GM19023 (cell line): ENCODE measurements around the gene PURB.
"Not testable (repeated sequence)": the region's sequence is repeated elsewhere in the genome, so short reads cannot be mapped to it uniquely, and the experiment has no call there.

ENCODE experiments used
- ATAC-seq: cut with Tn5 transposase; IDR thresholded peaks from one replicate; pipeline ENCODE4 v1.9.1; 2021; ENCODE audit warnings: mild to moderate bottlenecking, moderate library complexity; ENCODE audit not compliant: unreplicated experiment

PURB gene

DNA sequence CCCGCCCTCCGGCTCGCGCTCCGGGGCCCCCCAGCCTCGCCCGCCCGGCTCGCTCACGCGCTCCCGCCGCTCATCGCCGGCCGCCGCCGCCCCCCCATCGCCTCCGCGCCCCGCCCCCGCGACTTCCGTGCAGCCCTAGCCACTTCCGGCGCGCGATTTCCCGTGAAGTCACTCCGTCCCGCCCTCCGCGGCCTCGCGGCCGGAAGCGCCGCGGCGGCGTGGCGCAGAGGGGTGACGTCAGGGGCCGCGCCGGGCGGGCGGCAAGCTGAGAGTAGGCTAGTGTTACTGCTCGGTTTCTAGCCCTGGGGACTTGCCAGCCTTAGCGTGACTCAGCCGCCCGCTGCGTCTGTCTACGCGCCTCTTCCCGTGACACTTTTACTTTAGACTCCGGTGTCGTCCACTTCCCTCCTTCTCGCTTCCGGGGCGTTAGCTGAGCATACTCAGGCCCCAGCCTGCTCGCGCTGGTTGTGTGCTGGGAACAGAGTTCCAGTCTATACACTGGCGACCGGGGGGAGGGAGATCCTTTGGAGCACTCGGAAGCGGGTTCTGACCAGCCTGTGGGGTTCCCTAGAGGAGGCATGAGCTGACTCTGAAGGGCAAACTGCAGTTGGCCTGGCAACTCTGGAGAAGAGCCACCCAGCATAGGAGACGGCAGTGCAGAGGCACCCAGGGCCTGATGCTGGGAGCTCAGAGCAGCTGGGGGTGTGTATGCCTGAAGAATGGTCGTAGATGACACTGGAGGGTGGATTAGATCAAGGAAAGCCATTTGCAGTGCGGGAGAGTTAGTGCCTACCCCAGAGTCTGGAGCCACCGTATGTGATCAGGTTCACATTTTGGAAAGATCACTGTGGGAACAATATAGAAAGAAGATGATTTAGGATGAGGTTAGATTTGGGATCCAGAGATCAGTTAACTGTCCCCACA is at the start of gene PURB:
Gene PURB (minus strand): TSS at position 137 of the 924 bp plus-strand sequence. CDS start 182 bp downstream, outside the sequence.
- ATAC-seq: peak; percentile 85

DNA sequence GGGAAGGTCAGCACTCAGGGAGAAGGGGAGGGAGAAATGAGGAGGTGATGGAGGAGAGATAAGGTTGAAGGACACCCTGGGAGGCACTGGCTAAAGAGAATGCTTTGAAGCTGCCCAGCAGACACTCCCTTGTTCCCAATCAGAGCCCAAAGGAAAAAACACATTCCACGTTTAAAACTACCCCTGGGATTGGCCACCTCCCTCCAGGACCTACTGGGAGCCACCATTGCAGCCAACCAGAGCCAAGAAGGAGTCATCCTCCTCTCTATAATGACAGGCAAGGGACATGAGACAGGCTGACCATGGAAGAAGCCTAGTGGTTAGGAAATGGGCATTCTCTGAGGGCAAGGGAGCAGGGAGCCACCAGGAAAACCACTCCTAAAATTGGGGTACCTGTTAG is 49.7 kb upstream of the PURB start:
- no peak for ATAC-seq

DNA sequence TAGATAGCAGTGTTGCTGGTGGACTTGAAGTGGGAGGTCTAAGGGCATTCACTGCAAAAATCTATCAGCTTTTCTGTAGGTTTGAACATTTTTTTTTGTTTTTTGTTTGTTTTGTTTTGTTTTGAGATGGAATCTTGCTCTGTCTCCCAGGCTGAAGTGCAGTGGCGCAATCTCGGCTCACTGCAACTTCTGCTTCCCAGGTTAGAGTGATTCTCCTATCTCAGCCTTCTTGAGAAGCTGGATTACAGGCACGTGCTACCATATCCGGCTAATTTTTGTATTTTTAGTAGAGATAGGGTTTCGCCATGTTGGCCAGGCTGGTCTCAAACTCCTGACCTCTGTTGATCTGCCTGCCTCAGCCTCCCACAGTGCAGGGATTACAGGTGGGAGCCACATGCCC is 49.2 kb upstream of the PURB start:
- ATAC-seq: not testable (repeated sequence)

DNA sequence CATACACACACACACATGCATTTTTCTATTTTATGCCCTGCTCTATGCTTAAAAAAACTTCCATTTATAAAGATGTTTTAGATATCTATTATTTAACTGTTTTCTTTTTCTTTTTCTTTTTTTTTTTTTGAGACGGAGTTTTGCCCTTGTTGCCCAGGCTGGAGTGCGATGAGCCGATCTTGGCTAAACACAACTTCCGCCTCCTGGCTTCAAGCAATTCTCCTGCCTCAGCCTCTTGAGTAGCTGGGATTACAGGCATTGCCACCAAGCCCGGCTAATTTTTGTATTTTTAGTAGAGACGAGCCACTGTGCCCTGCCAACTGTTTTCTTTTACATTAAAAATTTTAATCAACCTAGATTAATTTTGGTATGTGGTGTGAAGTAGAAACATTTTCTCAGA is 45.6 kb upstream of the PURB start:
- no peak for ATAC-seq

GRCh38 chr7:44922351-44922694 is 37.0 kb upstream of the PURB start:
- ATAC-seq: no peak

- peak; percentile 91 for ATAC-seq
Observed at GRCh38 chr7:44921607-44922350, 36.4 kb upstream of the PURB start.

DNA sequence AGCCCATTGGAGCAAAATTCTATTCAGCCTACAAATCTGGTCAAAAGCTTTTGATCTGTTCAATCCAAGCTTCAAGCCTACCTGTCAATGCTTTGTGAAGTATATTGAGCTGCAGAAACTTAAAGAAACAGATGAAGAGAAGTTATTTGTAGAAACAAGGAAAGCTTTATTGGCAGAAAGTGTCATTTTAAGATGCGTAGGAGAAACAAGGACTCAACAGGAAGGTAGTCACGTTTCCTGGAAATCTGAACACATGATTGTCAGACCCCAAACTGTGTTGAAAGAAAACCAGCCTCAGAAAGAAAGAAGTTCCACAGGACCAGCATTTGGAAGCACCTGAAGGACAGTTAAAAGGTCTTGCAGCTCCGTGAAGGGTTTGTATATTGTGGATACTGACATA is 34.8 kb upstream of the PURB start:
- no peak for ATAC-seq

GRCh38 chr7:44918029-44918428 is 32.7 kb upstream of the PURB start:
- ATAC-seq: no peak

GRCh38 chr7:44917465-44917864 is 32.1 kb upstream of the PURB start:
- no peak for ATAC-seq

DNA sequence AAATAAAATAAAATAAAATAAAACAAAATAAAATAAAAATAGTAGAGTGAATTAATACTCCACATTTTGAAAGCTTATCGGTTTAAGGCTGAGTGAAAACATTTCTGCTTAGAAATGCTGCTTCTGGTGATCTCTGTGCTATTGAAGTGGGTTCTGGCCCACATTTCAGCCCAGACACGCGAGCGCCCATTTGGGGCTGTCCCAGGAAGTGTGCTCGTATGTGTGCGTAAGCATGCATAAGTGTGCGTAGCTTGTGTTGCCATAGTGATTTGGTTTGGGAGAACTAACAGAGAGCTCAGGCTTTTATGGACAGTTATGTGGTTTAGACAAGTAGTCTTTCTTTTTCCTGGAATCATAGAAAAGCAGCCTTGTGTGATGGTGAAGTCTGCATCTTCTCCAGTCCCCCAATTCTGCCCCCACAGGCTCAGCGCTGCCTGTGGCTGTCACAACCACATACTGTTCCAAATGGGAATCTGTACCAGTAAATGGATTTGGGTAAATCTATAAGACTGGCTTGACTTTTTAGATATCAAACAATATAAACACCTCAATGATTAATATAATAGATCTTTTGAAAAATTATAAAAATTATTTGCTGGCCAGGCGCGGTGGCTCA is 29.8 kb upstream of the PURB start:
- ATAC-seq: peak; percentile 76

DNA sequence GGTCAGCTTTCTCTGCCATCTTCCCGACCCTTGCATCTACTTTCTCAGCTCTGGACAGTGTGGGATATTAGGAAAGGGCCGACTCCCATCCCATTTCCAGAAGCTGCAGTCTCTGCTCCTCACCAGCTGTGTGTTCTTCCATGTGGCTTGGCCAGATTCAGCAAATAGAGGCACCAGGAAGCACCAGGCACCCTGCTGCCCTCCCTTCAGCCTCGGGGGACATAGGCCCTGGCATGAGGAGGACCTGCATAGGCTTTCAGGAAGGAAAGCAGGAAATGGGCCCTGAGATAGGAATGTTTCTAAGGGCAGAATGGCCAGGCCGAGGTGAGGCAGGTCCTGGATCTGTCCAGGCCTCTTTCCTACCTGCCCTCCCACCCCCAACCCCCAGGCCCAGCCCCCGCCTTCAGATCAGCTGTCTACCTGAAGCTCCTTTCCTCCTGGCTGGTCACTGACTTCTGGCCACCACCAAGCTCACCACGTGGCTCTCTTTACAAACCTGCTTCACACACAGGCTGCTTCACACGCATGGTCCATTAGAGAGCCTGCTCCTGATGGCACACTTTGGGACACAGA is 27.5 kb upstream of the PURB start:
- no peak for ATAC-seq

GRCh38 chr7:44911911-44912310 is 26.6 kb upstream of the PURB start:
- no peak for ATAC-seq

- ATAC-seq: no peak
Observed at GRCh38 chr7:44909596-44910389, 24.5 kb upstream of the PURB start.

GRCh38 chr7:44906965-44907364 is 21.6 kb upstream of the PURB start:
- ATAC-seq: no peak

DNA sequence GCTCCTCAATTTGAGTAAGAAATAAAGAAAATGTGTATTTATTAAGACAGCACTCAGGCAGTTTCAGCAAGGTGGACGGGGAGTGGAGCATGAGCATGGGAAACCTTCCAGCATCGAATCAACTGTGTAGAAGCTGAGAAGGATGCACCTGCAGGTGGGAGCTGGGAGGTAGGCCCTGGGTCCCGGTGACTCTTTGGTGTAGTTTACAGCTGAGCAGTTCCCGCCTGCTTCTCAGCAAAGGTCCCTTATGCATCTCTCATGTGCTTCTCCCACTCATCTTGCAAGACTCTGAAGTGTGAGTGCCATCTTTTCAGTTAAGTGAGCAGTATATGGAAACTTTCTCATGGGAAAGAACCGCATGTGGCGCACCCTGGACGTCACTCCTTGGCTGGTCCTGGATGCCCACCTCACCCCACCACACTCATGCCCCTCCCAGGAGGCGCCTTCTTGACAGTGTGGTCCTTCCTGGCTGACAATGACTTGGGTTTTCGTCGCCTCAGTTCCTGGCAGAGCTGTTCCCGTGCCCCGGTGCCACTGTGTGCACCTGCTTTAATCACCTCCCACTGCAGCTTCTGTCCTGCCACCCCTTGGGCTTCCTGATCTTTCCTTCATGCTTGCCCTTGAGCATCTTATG is 19.8 kb upstream of the PURB start:
- ATAC-seq: no peak

GRCh38 chr7:44899443-44899842 is 14.1 kb upstream of the PURB start:
- ATAC-seq: no peak

DNA sequence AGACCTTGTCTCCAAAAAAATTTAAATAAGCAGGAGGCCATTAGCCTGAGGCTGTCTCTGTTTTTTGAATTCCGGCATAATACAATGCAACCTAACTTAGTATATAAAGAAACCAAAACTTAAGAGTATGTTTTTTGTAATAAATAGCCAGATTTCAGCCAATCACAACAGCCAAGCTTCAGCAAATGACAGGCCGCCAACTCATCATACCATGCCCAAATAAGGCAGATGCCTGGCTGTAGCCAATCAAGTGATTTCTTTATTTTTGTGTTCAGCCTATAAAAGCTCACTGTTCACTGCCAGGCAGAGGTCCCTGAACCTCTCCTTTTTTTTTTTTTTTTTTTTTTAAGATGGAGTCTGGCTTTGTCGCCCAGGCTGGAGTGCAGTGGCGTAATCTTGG is 12.7 kb upstream of the PURB start:
- ATAC-seq: no peak

DNA sequence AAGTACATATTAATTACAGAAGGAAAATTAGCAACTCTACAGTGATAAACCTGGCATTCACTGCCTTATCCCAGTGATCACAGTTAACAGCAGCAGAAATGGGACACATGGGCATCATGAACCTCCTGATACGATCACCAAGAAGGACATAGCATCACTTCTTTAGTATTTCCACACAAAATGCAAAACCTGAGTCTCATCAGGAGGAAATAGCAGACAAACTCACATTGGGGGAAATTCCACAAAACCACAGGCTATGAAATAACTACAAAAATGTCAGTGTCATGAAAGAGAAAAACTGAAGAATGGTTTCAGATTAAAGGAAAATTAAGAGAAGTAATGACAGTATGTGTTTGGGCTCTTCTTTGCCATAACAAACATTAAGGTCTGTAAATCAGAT is 12.0 kb upstream of the PURB start:
- ATAC-seq: no peak

DNA sequence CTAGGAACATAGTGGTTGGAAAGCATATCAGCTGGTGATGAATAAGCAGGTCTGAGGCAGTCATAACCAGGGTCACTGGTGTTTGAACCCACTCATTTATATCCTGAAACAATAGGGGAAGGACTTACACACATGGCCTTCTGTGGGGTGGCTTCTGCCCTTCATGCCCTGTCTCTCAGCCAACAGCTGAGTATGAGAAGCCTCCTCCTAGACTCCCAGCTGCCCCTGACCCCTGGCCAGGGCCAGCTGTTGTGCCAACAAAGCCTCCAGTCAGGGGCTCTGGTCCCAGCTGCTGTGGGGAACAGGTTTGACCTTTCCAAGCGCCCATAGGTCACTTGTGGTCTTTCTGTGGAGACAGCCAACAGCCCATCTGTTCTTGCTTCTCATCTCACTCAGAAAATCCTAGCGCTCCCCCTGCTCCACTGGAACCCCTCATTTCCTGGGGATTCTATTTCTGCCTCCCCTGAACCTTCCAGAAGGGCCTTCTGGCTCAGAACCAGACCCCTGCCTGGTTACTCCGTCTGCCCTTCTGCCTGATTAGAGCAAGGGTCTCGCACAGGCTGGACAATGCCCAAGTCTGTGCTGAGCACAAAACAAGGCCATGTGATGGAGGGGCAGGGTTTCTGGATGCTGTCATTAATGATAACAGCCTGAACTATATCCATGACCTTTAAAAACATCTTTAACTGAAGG is 9.7 kb upstream of the PURB start:
- ATAC-seq: no peak
